AG10803 (cell line): ENCODE measurements around the gene RASAL1.

ENCODE experiments used
- DNase-seq: peaks from one replicate; pipeline ENCODE4 v3.0.0; 2010; ENCODE audit warnings: low read depth
- H3K4me3 ChIP-seq: 2 replicates; pipeline ENCODE4 v1.5.1; 2011; ENCODE audit warnings: mild to moderate bottlenecking, low read length, control low read depth
- TF ChIP-seq, protein P1 (sequence below): conservative IDR thresholded peaks from 2 replicates; pipeline ENCODE4 v1.5.1; 2011; ENCODE audit warnings: mild to moderate bottlenecking, low read length, control low read depth, inconsistent platforms

RASAL1 gene

GRCh38 chr12:113108308-113108707, 27.3 kb downstream of the RASAL1 start:
- no peak overlapping the region for H3K4me3 ChIP-seq
- TF ChIP-seq, protein P1, sequence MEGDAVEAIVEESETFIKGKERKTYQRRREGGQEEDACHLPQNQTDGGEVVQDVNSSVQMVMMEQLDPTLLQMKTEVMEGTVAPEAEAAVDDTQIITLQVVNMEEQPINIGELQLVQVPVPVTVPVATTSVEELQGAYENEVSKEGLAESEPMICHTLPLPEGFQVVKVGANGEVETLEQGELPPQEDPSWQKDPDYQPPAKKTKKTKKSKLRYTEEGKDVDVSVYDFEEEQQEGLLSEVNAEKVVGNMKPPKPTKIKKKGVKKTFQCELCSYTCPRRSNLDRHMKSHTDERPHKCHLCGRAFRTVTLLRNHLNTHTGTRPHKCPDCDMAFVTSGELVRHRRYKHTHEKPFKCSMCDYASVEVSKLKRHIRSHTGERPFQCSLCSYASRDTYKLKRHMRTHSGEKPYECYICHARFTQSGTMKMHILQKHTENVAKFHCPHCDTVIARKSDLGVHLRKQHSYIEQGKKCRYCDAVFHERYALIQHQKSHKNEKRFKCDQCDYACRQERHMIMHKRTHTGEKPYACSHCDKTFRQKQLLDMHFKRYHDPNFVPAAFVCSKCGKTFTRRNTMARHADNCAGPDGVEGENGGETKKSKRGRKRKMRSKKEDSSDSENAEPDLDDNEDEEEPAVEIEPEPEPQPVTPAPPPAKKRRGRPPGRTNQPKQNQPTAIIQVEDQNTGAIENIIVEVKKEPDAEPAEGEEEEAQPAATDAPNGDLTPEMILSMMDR, result no peak
- DNase-seq, result no peak

DNA sequence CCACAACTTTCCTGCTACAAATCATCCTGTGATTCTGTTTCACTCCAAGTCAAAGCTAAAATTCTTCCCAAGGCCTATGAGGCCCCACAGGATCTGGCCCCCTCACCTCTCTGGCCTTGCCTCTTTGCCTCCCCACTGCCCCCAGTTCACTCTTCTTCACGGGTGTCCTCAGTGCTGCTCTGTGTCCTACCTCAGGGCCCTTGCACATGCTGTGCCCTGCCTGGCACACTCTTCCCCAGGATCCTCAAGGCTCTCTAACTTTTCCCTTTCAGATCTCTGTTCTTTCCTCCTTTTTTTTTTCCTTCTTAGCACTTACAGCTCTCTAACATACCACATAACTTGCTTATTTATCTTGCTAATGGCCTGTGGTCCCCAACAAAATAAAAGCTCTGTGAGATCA, 29.2 kb downstream of the RASAL1 start:
- TF ChIP-seq, protein P1, result no peak
- no peak overlapping the region for H3K4me3 ChIP-seq
- DNase-seq, result no peak

DNA sequence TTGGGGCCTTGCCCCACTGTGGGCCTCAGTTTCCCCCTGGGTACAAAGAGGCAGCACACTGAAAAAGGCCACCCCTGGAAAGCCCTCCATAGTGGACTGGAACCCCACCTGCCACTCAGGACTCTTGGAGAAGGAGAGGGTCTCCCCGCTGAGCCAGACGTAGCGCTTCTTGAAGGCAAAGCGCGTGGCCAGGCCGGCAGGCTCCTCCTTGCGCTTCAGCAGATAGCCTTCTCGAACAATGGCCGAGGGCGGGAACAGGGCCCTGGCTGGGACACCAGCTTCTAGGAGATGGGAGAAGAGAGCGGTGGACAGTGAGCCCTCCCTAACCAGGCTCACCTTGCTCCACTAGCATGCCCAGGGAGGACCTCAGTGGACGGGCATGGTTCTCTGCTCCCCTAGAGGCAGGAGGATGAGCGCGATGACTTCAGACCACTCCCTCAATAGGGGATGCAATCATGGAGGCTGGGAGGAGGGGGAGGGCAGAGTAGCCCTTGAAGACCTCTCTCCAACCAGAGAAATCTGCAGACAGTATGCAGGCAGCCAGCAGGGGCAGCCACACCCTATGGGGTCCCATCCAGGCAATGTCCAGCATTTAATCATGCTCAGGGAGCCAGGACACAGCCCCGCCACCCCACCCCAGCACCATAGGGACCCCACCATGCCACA, 29.8 kb downstream of the RASAL1 start:
- no peak for DNase-seq
- no peak overlapping the region for H3K4me3 ChIP-seq
- TF ChIP-seq, protein P1, result no peak

GRCh38 chr12:113104953-113105510, 30.5 kb downstream of the RASAL1 start:
- DNase-seq, result no peak
- H3K4me3 ChIP-seq, result no peak overlapping the region
- TF ChIP-seq, protein P1, result no peak

GRCh38 chr12:113103756-113104450, 31.7 kb downstream of the RASAL1 start:
- H3K4me3 ChIP-seq, result no peak overlapping the region
- TF ChIP-seq, protein P1, result no peak
- no peak for DNase-seq

DNA sequence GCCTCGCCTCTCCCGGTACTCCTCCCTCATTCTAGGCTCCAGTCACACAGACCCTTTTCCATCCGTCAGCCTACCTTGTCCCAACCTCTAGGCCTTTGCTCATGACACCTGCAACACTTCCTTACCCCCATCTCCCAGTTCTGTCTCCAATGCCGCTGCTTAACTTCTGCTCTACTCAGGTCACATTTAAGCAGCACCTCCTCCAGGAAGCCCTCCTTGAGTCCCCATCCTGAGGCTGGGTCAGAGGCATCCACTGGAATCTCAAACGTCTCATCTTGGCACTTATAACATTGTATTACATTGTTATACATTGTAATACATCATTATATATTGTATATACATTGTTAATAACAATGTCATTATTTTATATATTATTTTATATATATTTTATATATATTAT, 32.8 kb downstream of the RASAL1 start:
- TF ChIP-seq, protein P1, result no peak
- no peak overlapping the region for H3K4me3 ChIP-seq
- no peak for DNase-seq

DNA sequence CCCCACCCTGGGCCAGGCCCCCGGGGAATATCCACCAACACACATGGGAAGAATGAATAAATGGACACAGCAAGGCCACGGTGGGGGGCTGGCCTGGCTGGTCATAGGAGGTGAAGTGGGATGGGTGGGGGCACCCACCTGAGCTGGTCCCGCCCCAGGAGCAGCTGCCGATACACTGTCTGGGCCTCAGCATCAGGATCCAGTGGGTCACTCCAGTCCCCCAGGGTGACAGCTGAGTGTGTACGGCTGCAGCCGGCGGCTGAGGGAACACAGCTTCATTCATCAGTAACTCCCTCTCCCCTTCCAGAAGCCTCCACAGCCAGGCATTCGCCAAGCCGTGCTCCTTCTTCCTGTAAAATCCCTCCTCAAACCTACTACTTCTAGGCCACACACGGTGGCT, 33.8 kb downstream of the RASAL1 start:
- no peak overlapping the region for H3K4me3 ChIP-seq
- no peak for DNase-seq
- TF ChIP-seq, protein P1, result no peak
